DMS 273 treated with DMSO at 0.1 percent for 48 hours (cell line): ENCODE data around the gene GJD4.

Source experiments
- DNase-seq: peaks from one replicate; lab custom pipeline; 2025; lab: John Stamatoyannopoulos, UW

Gene GJD4

DNA sequence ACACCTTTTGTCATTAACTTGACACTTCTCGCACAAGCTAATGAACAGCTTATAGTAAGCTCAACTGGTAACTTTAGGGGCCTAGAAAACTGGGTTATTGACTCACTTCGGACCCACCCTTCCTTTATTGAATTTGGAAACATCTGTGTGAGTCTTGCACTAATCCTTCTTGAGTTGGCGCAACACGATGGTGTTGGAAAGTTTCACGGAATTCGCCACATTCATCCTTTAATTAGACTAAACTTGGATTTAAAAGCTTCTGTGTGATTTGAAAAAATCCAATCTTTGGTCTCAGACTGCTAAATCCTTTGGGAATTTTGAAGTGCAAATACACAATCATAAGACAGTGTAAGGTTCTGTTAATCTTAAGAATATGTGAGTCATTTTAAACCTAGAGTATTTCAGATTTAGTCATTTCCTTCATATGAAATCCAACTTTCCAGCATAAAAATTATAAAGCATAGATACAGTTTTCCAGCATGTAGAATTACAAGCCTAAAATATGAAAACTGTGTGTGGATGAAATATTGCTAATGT is 21.9 kb downstream of the GJD4 start:
- DNase-seq: no peak

DNA sequence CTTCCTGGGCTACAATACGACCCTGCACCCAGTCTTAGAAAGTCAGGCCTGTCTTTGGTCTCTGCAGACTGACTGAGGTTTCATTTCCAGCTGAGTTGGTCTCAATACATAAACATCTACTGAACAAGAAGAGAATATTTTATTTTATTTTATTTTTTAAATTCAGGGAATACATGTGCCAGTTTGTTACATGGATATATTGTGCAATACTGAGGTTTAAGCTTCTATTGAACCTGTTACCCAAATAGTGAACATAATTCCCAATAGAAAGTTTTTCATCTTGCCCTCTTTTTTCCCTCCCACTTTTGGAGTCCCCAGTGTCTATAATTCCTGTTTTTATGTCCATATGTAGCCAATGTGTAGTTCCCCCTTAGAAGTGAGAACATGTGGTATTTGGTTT is 26.3 kb downstream of the GJD4 start:
- DNase-seq: no peak

DNA sequence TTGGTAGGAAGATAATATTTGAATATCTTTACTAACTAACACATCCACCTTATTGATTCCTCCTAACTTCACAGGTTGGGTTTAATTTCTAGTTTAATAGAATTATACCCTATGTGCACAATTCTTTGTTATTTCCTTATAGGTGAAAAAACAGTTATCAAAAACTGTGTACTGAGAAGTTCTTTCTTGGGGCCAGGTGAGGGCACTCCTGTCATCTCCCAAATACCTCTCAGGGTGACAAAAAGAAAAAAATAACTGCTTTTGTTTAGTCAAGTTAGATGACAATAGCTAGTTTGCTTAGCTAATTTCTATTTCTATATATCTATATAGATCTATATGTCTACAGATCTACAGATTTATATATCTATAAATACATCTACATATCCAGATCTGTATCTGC is 26.9 kb downstream of the GJD4 start:
- DNase-seq: no peak

DNA sequence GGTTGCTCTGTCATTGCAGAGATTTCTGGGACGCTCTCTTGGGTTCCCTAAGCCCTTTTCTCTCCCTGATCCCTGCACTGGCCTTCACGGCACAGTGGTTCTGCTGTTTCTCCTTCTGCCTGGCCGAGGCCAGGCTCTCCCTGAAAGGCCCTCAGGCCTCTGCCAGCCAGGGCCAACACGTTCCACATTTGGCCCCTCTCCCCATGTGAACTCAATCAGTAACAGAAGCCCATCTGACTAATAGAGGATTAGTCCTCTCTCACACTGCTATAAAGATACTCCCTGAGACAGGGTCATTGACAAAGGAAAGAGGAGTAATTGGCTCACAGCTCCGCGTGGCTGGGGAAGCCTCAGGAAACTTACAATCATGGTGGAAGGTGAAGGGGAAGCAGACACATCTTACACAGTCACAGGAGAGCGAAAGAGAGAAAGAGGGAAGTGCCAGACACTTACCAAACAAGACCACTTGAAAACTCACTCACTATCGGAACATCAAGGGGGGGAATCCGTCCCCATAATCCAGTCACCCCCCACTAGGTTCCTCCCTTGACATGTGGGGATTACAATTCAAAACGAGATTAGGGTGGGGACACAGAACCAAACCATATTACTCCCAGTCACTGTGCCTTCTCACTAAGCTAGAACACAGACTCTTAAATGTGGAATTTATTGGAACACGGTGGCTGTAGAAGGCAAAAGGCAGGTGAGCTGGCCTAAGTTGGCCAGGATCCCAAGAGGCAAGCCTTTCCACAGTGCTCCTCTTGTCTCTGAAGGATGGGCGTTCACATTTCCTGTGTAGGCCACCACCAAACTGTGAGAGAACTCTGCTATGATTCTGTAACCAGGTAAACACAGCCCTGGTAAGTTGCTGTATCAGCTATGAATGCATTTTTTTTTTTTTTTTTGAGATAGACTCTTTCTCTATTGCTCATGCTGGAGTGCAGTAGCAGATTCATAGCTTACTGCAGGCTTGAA is 28.2 kb downstream of the GJD4 start:
- no peak for DNase-seq

DNA sequence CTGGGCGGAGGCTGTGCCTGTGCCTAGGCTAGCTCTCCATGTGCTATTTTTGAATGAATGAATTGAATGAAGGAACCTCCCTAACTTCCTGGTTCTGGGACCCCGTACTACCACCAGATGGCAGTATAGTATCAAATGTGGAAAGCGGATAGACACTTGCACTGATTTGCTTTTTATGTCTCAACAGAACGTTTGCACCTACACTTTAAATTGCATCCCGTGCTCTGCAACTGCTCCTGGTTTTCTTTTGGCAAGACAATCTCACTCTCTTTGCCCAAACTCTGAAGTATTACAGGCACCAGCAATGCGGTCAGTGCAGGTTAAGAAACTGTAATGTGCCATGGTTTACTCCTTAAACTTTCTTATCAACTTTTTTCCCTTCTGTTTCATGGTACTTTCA is 30.4 kb downstream of the GJD4 start:
- DNase-seq: peak; percentile 49

DNA sequence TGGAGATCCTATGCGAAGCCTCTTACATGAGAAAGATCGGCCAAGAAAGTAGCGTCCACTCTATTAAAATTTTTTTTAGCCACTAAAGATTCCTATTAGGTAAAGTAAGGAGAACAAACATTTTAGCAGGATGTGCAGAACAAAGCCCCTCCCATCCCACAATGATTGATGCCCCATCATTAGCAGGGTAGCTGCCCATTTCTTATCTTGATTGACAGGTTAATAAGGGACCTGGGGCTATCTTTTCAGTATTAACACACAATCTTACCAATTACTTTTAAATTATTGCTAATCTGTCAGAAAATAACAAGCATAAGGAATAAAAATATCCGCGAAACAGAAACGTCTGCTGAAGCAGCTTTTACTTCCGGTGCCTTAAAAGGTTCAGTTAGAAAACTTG is 31.8 kb downstream of the GJD4 start:
- no peak for DNase-seq

DNA sequence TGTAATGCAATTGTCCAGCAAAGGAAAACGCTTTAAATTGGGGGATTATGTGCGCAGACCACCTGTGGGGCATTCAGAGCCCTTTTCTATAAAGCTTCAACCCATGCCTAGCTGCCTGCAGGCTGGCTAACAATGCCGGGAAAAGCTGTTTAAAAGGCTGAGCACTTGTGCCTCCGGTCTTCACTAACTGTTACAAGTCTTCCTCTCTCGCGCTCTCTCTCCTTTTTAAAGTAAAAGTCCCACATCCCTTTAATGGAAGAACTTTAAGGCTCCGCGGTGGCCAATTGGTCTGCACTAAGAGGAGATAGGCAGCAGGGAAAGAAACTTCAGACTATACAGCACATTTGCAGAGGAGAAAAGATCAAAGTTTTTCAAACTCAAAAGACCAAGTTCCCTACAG is 32.3 kb downstream of the GJD4 start:
- DNase-seq: no peak

DNA sequence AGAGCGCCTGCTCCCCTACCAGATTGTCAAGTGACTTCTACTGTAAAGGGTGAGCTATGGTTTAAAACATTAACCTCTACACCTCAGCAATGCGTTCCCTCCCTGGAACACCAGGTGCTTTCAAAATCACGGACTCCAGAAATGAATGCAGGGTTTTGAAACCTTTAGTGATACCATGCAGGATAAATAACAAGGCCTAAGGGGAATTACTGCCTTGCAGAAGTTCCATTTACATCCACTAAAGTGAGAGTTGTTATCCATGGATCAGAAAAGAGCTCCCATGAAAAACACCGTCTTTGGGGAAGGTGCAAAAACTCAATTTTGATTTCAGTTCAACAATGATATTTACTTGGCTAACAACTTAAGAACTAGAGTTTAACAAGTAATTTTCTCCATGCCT is 33.0 kb downstream of the GJD4 start:
- no peak for DNase-seq

DNA sequence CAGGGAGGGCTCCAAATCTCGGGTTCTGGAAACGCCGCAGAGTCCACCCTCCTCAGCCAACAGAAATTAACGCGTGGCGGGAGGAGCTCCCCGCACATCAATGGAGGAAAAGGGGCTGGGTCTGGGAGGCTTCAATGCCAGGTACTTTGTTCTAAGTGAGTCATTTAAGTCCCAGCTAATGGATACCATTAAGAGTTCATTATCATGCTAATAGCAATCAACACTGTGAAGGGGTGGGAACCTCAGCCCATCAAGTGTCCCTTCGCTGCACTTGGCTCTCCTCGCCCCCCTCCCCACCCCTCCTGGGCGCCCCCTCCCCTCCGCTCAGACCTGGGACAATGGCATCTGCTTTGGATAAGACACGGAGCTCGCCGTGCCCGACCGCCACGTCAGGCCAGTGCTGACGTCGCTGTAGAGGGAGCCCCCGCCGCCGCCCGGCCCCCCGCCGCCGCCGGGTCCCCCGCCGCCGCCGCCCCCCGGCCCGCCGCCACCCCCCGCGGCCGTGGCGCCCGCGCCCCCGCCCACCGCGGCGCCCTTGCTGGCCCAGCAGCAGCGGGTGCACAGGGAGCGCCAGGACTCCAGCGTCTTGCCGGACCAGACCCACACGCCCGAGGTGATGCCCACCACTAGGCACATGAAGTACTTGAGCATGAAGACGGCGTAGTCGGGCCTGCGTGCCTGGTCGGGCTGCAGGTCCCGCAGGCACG is 34.0 kb downstream of the GJD4 start:
- no peak for DNase-seq

DNA sequence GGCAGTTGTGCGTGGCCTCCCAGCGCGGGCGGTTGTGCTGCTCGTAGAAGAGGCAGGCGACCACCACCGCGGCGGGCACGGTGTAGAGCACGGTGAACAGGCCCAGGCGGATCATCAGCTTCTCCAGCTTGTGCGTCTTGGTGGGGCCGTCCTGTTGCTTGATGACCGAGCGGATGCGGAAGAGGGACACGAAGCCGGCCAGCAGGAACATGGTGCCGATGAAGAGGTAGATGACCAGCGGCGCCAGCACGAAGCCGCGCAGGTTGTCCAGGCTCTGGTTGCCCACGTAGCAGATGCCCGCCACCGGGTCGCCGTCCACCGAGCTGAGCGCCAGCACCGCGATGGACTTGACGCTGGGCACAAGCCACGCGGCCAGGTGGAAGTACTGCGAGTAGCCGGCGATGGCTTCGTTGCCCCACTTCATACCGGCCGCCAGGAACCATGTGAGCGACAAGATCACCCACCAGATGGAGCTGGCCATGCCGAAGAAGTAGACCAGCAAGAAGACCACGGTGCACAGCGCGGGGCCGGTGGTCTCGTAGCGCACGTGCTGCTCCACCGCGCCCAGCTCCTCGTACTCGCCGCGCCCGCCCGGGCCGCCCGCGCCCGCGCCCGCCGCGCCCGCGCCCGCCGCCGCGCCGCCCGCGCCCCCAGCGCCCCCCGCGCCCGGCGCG is 34.7 kb downstream of the GJD4 start:
- no peak for DNase-seq

DNA sequence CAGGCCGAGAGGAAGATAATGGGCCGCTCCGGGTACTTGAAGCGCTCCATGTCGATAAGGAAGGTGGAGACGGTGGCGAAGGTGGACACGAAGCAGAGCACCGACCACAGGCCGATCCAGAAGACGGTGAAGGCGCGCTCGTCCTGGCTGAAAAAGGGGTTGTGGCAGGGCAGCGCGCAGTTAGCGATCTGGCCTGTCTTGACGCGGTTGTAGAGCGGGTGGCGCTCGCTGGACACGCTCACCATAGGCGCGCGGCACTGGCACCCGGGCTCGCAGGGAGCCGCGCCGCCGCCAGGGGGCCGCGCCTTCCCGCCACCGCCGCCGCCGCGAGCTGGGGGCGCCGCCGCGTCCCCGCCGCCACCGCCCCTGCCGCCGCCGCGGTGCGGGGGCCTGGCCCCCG is 35.3 kb downstream of the GJD4 start:
- no peak for DNase-seq

DNA sequence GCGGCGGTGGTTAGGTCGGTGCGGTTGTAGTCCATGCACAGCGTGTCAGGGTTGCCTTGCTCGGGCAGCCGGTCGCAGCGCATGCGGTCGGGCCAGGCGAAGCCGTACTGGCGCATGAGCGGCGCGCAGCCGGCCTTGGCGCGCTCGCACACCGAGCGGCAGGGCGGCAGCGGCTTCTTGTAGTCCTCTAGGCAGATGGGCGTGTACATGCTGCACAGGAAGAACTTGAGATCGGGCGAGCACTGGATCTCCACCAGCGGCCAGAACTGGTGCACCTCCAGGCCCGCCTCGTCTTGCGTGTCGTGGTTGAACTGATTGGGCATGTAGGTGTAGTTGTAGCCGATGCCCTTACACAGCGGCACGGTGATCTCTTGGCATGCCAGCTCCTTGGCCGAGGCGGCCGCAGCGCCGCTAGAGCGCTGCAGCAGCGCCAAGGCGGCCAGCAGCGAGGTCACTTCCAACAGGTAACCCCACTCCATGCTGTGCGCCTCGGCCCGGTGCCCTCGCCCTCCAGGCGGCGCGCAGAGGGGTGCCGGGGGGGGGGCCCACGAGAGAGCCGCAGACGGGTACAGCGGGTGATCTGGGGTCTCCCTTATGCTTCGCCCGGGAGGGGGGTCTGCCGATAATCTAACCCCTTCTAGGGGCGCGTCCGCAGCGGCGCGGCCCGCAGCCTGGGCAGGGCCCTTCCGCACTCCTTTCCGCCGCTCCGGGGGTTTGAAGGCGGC is 36.0 kb downstream of the GJD4 start:
- DNase-seq: peak; percentile 23

DNA sequence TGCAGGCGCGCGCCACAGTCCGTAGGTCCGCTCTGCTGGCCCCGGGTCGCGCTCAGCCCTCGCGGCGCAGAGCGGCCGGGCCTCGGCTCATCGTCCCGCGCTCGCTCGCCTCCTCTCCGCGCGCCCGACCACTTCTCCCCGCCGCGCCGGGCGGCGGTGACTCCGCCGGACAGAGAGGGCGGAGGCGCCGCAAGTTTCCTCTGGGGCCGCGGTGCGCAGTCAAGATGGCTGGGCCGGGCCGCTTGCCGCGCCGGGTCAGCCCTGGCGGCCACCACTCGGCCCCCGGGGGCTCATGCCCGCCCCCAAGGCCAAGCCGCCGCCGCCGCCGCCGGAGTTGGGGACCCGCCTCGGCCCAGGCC is 36.5 kb downstream of the GJD4 start:
- no peak for DNase-seq

DNA sequence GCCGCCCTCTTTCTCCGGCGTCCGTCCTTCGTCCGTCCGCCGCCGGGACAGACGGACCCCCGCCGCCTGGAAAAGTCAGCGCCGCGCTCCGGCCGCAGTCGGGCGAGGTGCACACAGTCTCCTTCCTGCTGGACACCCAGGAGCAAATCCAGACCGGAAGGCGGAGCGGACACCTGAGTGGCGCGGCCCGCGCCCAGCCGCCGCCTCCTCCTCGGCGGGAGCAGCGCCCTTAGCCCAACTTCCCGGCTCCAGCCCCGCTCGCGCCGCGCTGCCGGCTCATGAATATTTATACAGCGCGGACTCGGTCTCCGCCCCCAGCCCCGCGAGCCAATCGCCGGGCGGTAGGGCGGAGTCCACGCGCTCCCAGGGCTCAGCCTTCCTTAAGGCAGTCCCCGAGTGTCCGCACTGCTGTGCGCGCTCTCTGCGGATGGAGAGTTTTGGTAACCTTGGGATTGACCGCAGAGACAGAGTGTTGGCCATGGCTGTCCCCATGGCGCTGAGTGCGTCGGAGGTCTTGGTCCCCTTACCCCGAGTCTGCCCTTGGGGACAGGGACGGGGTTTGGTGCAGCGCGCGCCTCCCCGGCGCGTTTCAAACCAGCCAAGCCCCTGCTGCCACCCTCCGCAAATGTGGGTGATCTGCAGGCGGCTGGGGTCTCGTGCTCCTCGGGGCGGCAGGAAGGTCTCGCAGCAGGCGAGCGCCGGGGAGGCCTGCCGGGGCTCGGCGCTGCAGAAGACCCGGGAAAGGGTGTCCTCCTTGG is 37.1 kb downstream of the GJD4 start, which contains the start of gene FZD8:
FZD8 (minus strand) TSS at position 262 of the 758 bp plus-strand sequence. CDS start 867 bp downstream, outside the sequence.
- peak; percentile 56 for DNase-seq

DNA sequence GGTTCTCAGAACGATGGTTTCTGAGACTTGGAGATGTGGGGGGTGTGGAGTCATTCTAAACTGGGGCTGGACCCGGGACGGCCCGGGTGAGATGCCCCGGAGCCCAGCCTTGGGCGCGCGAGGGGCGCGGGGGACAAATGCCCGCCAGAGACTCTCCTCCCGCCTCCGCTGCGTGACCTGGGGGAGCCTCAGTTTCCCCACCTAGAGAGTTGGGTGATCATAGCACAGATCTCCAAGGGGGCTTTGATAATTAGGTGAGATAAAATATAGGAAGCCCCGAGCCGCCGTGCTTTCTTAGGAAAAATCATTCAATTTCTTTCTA is 37.6 kb downstream of the GJD4 start:
- no peak for DNase-seq

DNA sequence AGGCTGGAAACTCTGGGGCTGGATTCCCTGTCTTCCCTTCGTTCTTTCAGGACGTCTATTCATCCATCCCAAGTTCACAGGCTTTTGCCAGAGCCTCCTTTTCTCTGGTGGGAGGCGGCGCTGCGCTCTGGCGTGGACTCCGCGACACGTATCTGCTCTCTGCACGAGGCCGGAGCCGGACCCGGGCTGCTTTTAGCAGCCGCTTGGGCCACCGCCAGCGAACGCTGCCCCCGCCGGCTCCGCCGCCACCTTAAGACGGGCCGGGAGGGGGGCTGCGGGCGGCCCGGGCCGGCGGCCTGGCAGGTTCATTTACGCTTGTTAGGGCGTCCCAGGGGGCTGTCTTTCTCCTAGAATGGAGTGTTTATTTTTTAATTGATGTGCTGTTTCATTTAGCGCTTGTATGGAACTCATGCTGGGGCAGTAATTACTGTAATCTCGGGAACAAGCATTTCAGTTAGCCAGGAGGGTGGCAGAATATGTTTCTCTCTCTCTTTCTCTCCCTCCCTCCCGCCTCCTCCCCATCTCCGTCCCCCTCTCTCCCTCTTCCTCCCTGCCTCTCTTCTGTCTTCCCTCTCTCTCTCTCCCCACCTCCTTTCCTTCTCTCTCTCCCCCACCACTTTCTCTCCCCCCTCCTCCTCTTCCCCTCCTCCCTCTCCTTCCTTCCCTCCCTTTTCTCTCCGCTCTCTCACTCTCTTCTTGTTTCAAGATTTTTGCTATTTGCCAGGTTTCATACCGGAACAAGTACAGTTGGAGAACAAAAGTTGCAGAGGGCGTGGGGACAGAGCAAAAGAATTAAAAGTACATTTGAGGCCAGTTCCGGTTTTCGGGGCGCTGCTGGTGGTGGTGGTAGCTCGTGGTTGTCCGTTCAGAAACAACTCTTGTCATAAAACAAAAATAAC is 38.3 kb downstream of the GJD4 start:
- DNase-seq: peak; percentile 38

DNA sequence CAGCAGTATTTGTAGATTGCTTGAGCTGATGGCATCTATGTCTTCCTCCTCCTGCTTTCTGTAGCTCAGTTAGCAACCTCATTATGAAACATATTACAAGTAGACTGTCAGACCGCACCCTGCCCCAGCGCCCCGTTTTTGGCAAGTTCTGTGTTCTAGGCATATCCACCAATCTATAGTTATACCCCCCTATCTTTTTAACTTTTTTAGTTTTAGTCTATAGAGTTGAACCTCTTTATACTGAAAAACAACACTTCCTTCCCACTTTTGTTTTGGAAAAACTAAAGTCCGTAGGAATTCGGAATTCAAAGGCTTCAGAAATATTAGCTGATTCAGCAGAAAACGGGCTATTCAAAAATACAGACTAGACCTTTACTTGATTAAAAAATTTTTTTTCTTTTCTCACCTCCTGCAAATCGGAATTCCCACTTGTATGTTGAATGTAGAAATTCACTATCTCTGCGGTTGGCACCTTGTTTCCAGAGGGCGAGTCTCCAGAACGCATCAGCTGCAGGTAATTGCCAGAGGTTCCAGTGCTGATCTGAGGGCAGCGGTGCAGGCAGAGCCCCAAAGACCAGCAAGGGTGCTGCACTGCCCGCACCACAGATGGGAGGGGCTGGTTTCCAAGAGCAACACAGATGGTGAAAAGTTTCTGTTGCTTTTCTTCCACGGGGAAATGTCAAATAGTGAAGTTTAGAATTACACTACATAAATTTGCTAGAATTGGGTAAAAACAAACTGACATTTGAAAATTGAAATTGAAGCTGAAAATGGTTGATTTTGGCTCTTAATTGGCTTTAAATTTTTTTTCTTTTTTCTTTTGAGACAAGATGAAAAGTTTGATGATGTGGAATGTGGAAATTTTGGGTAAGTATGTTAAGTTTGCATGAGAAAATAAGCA is 39.2 kb downstream of the GJD4 start:
- DNase-seq: peak; percentile 10

DNA sequence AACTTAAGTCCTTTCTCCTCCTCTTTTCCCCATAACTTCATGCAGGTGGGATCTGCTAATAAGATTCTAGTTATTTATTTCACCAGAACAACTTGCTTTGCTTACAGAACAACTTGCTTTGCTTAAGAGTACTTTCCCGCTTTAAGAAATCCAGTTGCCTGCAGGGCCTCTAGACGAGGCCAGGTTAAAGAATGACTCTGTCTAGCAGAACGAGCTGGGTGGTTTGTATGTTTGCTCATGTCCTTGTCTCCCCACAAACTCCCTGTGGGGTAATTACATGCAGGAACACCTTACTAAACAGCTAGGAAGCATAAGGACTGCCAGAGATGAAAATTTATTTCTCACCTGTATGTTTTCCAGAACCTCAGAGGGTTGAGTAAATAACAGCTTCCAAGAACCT is 45.8 kb downstream of the GJD4 start:
- DNase-seq: no peak

DNA sequence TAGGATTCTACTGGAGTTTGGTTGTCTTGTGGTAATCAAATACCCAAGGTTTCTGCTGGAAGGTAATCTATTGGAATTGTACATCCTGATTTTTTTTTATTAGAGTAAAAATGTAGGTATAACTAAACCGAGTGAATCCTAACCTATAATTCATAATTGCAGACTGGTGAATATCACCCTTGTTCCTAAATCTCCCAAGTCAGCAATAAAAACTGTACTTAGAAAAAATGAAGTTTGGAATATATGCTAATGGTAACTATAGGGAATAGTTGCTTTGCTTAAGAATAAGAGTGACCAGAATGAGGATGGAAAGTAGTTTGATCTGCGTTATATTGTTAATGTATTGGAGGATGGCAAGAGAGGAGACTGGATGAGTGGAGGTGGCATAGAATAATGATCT is 47.7 kb downstream of the GJD4 start:
- DNase-seq: no peak
